Measurements from ENCODE around the gene ECEL1. TPM values are rescaled to one million over a fixed set of nuclear protein-coding genes. Genes with fewer than 3 reads are reported as not detected.

The ECEL1 gene
- total and polyA plus RNA-seq, 2 of the 4 experiments (the other 2 are of a cell fraction) = not detected

DNA sequence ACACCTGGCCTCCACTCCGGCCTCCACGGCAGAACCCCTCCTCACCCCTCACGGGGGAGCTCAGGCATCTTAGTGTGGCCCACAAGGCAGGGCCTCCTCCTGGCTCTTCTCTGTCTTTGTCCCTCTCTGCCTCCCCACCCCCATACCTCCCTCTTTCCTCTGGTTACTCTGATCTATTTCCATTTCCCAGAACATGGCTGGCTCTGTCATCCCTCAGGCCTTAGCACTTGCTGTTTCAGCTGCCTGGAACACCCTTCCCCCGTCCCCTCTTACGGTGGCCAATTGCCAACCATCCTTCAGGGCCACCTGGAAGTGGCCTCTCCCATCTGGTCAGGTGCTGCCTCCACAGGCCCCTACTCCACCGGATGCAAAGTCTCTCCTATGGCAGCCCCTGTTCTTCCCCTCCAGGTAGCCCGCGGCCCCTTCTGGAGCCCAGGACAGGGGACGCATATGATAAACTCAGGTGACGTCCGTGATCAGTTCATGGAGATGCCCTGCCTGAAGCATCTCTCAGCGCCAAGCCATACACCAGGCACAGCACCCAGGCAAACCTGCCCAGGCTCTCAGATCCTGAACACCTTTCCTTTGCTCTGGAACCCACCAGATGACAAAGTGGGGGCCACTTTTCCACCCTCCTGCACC is 3.6 kb upstream of the ECEL1 start:
- H4K8ac ChIP-seq (ENCODE audit: low read depth in 2 of 2, low read length in 2 of 2) = no peak overlapping the region
- ChIA-PET CTCF (no interaction called here), POLR2A (ENCODE audit: unreplicated experiment) (no interaction called here)
- H4K5ac ChIP-seq (ENCODE audit: low read depth, low read length) = no peak overlapping the region
- H2AFZ ChIP-seq (replicated peaks; ENCODE audit: low read length, poor library complexity) = no peak overlapping the region
- no peak overlapping the region for H4K91ac ChIP-seq (ENCODE audit: insufficient read depth, low read depth, low read length)
- no peak overlapping the region for H2BK5ac ChIP-seq (ENCODE audit: low read depth, low read length, poor library complexity, severe bottlenecking)
- H2AK9ac ChIP-seq (replicated peaks; ENCODE audit: low read depth, low read length, poor library complexity) = no peak overlapping the region
- no peaks in the 10 kb centered on the region; the same call in 1 of the 2 replicates for H3K4me1 ChIP-seq (ENCODE audit: control insufficient read depth, insufficient read depth, low read length)
- ATAC-seq (ENCODE audit: low read depth) (no peak), DNase-seq (no peak)
- no peak overlapping the region for H3K4ac ChIP-seq (ENCODE audit: low read depth, low read length)
- H3K27ac ChIP-seq (ENCODE audit: insufficient read depth, low read length) = no peak overlapping the region
- peaks cover 60% of the 10 kb centered on the region for H3K27me3 ChIP-seq (ENCODE audit: control insufficient read depth, insufficient read depth, low read length)
- H3K56ac ChIP-seq (ENCODE audit: extremely low read depth, insufficient read depth, low read length) = no peak overlapping the region
- H3K9me3 ChIP-seq (ENCODE audit: control insufficient read depth, insufficient read depth, low read length) = no peaks in the 10 kb centered on the region
- no peak overlapping the region for H2BK15ac ChIP-seq (ENCODE audit: low read depth, low read length)
- H3K23ac ChIP-seq (ENCODE audit: low read depth, low read length) = no peak overlapping the region
- H4K20me1 ChIP-seq (ENCODE audit: insufficient read depth, low read length) = no peaks in the 10 kb centered on the region; the same call in 1 of the 2 replicates
- no peaks in the 10 kb centered on the region for H3K9me1 ChIP-seq (ENCODE audit: insufficient read depth, low read length)
- H3K14ac ChIP-seq (replicated peaks; ENCODE audit: low read depth, low read length) = no peak overlapping the region
- H2AK5ac ChIP-seq (ENCODE audit: low read depth, low read length) = no peak overlapping the region
- no peak overlapping the region for H2BK120ac ChIP-seq (ENCODE audit: low read depth, low read length)
- intact Hi-C loops (cut with micrococcal nuclease) (no loop called here), in situ Hi-C loops (cut with MboI; ENCODE audit: low sequenced_read_pairs) (no loop called here), dilution Hi-C loops (cut with HindIII; ENCODE audit: low sequenced_read_pairs, unreplicated experiment) (no loop called here)
- H3K4me2 ChIP-seq (ENCODE audit: low read depth, low read length) = no peak overlapping the region
- H3K18ac ChIP-seq (ENCODE audit: low read depth, low read length) = no peak overlapping the region
- no peaks in the 10 kb centered on the region for H3K79me1 ChIP-seq (ENCODE audit: low read depth in 1 of 2, low read length in 2 of 2)
- WGBS, 2 experiments (ENCODE audit: extremely low coverage in 2 of 2, insufficient read length in 1 of 2) = 76% methylated on average over 9 of the region's 12 CpGs; no CpG with 5 or more reads in 1 of the 2 experiments
- H3K4me3 ChIP-seq (ENCODE audit: insufficient read depth, low read depth, low read length) = no peak overlapping the region
- no peak overlapping the region for H2BK20ac ChIP-seq (ENCODE audit: low read depth, low read length)
- BruUV-seq (replicated peaks) = no TSS peak
- no peaks in the 10 kb centered on the region for H3K36me3 ChIP-seq (ENCODE audit: control insufficient read depth, insufficient read depth, low read length)
- no peak overlapping the region for H3K9ac ChIP-seq (ENCODE audit: low read depth, low read length)
- TF ChIP-seq NFE2L2 (IDR thresholded peaks at IDR 0.05; ENCODE audit: low read depth, low read length) (no peak), RFX5 (IDR thresholded peaks at IDR 0.05; ENCODE audit: low read depth, low read length) (no peak), BHLHE40 (IDR thresholded peaks at IDR 0.05; ENCODE audit: low read depth, low read length) (no peak), RCOR1 (IDR thresholded peaks at IDR 0.05; ENCODE audit: insufficient replicate concordance, low read length) (no peak), MXI1 (IDR thresholded peaks at IDR 0.05; ENCODE audit: borderline replicate concordance, low read depth, low read length) (no peak), FOS (IDR thresholded peaks at IDR 0.05; ENCODE audit: low read depth, low read length) (no peak), SMC3 (IDR thresholded peaks at IDR 0.05; ENCODE audit: low read depth, low read length) (no peak), RAD21 (IDR thresholded peaks at IDR 0.05; ENCODE audit: low read length) (no peak), CEBPB (IDR thresholded peaks at IDR 0.05; ENCODE audit: low read depth, low read length) (no peak), MAFK (IDR thresholded peaks at IDR 0.05; ENCODE audit: low read depth, low read length) (no peak), MAZ (IDR thresholded peaks at IDR 0.05; ENCODE audit: borderline replicate concordance, low read depth, low read length) (no peak), CHD1 (IDR thresholded peaks at IDR 0.05; ENCODE audit: low read depth, low read length) (no peak)
- TF ChIP-seq, protein P1, sequence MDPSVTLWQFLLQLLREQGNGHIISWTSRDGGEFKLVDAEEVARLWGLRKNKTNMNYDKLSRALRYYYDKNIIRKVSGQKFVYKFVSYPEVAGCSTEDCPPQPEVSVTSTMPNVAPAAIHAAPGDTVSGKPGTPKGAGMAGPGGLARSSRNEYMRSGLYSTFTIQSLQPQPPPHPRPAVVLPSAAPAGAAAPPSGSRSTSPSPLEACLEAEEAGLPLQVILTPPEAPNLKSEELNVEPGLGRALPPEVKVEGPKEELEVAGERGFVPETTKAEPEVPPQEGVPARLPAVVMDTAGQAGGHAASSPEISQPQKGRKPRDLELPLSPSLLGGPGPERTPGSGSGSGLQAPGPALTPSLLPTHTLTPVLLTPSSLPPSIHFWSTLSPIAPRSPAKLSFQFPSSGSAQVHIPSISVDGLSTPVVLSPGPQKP (IDR thresholded peaks at IDR 0.05; ENCODE audit: borderline replicate concordance, low read depth, low read length) = no peak
- TF ChIP-seq, protein P2, sequence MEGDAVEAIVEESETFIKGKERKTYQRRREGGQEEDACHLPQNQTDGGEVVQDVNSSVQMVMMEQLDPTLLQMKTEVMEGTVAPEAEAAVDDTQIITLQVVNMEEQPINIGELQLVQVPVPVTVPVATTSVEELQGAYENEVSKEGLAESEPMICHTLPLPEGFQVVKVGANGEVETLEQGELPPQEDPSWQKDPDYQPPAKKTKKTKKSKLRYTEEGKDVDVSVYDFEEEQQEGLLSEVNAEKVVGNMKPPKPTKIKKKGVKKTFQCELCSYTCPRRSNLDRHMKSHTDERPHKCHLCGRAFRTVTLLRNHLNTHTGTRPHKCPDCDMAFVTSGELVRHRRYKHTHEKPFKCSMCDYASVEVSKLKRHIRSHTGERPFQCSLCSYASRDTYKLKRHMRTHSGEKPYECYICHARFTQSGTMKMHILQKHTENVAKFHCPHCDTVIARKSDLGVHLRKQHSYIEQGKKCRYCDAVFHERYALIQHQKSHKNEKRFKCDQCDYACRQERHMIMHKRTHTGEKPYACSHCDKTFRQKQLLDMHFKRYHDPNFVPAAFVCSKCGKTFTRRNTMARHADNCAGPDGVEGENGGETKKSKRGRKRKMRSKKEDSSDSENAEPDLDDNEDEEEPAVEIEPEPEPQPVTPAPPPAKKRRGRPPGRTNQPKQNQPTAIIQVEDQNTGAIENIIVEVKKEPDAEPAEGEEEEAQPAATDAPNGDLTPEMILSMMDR (conservative IDR thresholded peaks at IDR 0.05; ENCODE audit: low read depth, low read length) = no peak
